GM12875 (cell line): Measurements from ENCODE around the gene CLDN7.

ENCODE experiments used
- H3K4me3 ChIP-seq: one replicate; pipeline ENCODE4 v1.5.1; 2011; ENCODE audit warnings: low read depth, low read length, control low read depth
- TF ChIP-seq, protein P1 (sequence below): IDR thresholded peaks from 2 replicates; pipeline ENCODE4 v1.5.1; 2011; ENCODE audit warnings: low read depth, mild to moderate bottlenecking, control low read depth, inconsistent platforms, low read length, moderate library complexity, borderline replicate concordance; ENCODE audit not compliant: insufficient read depth

CLDN7 gene

GRCh38 chr17:7238420-7239090 lies 23.7 kb downstream of the CLDN7 start:
- TF ChIP-seq, protein P1, sequence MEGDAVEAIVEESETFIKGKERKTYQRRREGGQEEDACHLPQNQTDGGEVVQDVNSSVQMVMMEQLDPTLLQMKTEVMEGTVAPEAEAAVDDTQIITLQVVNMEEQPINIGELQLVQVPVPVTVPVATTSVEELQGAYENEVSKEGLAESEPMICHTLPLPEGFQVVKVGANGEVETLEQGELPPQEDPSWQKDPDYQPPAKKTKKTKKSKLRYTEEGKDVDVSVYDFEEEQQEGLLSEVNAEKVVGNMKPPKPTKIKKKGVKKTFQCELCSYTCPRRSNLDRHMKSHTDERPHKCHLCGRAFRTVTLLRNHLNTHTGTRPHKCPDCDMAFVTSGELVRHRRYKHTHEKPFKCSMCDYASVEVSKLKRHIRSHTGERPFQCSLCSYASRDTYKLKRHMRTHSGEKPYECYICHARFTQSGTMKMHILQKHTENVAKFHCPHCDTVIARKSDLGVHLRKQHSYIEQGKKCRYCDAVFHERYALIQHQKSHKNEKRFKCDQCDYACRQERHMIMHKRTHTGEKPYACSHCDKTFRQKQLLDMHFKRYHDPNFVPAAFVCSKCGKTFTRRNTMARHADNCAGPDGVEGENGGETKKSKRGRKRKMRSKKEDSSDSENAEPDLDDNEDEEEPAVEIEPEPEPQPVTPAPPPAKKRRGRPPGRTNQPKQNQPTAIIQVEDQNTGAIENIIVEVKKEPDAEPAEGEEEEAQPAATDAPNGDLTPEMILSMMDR = no peak
- H3K4me3 ChIP-seq = peak overlapping the region; percentile 74

GRCh38 chr17:7237761-7238419 lies 24.4 kb downstream of the CLDN7 start:
- TF ChIP-seq, protein P1 = no peak
- H3K4me3 ChIP-seq = peak overlapping the region; percentile 74

DNA sequence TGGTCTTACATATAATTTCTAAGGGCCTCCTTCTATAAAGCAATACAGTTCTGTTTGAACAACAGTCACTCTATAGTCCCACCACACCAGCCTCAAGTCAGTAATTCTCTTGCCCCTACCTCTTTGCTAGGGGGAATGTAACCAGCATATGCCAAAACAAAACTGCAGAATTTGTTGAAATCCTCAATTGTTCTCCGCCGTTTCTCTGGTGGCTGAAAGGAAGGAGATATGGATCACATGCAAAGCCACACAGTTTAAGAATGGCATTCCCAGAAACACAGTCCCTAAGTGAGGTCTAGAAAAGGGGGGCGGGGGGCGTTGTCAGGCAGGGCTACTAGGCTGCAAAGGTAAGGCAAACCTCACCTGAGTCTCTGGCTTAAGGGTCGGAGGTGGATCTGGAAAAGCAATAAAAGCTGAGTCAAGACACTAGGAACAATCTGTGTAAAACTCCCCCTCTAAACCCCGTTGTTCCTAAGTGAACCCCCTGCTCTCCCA lies 25.0 kb downstream of the CLDN7 start:
- TF ChIP-seq, protein P1 = no peak
- peak overlapping the region; percentile 74 for H3K4me3 ChIP-seq

- H3K4me3 ChIP-seq = no peak overlapping the region
- TF ChIP-seq, protein P1 = no peak
These were observed 25.5 kb downstream of the CLDN7 start for GRCh38 chr17:7236808-7237207.

GRCh38 chr17:7235693-7236665 lies 26.3 kb downstream of the CLDN7 start:
- TF ChIP-seq, protein P1 = no peak
- H3K4me3 ChIP-seq = no peak overlapping the region

- TF ChIP-seq, protein P1 = no peak
- peak within 1 kb of the TSS; percentile 56 for H3K4me3 ChIP-seq
These were observed 28.0 kb downstream of the CLDN7 start, which contains the start of gene DVL2 for GRCh38 chr17:7234083-7234951. Gene DVL2, minus strand, starts transcription at chr17:7234517. Its CDS starts 255 bp downstream, at chr17:7234262.
